Ascending aorta (tissue), 2 donors: ENCODE data around the gene PLA2G4A. TPM values are rescaled to one million over a fixed set of nuclear protein-coding genes. Genes with fewer than 3 reads are reported as not detected.

Experiments used
- DNase-seq, 2 donors: peaks; one replicate each; pipeline ENCODE4 v3.0.0-alpha.2; 2019; ENCODE audit warnings: low spot score in 2 of 2
- H3K27ac ChIP-seq, 2 donors: fragments of 200-600 bp; sonication (generic); one replicate each; pipeline ENCODE4 v1.5.1; 2016 to 2017; ENCODE audit warnings: mild to moderate bottlenecking in 1 of 2
- H3K27me3 ChIP-seq: fragments of 200-600 bp; sonication (generic); one replicate; pipeline ENCODE4 v1.5.1; 2017
- H3K36me3 ChIP-seq, 2 donors: fragments of 200-600 bp; sonication (generic); one replicate each; pipeline ENCODE4 v1.5.1; 2016
- H3K4me1 ChIP-seq, 2 donors: fragments of 200-600 bp; sonication (generic); one replicate each; pipeline ENCODE4 v1.5.1; 2016 to 2017; ENCODE audit warnings: mild to moderate bottlenecking in 1 of 2
- H3K4me3 ChIP-seq, 2 donors: fragments of 200-600 bp; sonication (generic); one replicate each; pipeline ENCODE4 v1.5.1; 2016 to 2017; ENCODE audit warnings: mild to moderate bottlenecking in 1 of 2
- H3K9me3 ChIP-seq, 2 donors: fragments of 200-600 bp; sonication (generic); one replicate each; pipeline ENCODE4 v1.5.1; 2016
- CTCF ChIP-seq, 3 experiments: fragments of 200-600 bp in 2 of 3; fragments of 450-650 bp in 1 of 3; sonication (generic) in 2 of 3; IDR thresholded peaks; one replicate each; pipeline ENCODE4 v1.5.1; 2016 to 2019; ENCODE audit warnings: antibody characterized with exemption in 3 of 3, mild to moderate bottlenecking in 1 of 3, moderate library complexity in 1 of 3
- intact Hi-C: fragments of 100-400 bp; cut with DNase I; formaldehyde crosslinking; loops from one replicate; pipeline ENCODE4 v1.15.1; 2023
- total RNA-seq: library from RNA; depleted of rRNA; stranded (reverse); fragments of >200 nt; gene quantifications from one replicate; pipeline ENCODE4 v1.1.0, GENCODE V29; 2016

PLA2G4A gene
- total RNA-seq, 1 donor from 2014 or later = 0.75 TPM

GRCh38 chr1:187027253-187027652 is 198.5 kb downstream of the PLA2G4A start:
- H3K27ac ChIP-seq = no peak overlapping the region
- H3K9me3 ChIP-seq = peaks cover 0 to 17% of the 10 kb centered on the region in 2 donors
- intact Hi-C loops = no loop called here
- no peaks in the 10 kb centered on the region for H3K36me3 ChIP-seq
- no peak for DNase-seq
- no peaks in the 10 kb centered on the region for H3K4me1 ChIP-seq
- no peaks in the 10 kb centered on the region for H3K27me3 ChIP-seq
- no peak for TF ChIP-seq CTCF (IDR thresholded peaks at IDR 0.05)
- H3K4me3 ChIP-seq = no peak overlapping the region

GRCh38 chr1:187032316-187032981 is 203.7 kb downstream of the PLA2G4A start:
- Histone ChIP-seq H3K9me3 (peaks cover 0 to 17% of the 10 kb centered on the region in 2 donors), H3K27ac (no peak overlapping the region), H3K4me3 (no peak overlapping the region), H3K27me3 (no peaks in the 10 kb centered on the region), H3K36me3 (no peaks in the 10 kb centered on the region), H3K4me1 (no peaks in the 10 kb centered on the region)
- no peak for DNase-seq
- TF ChIP-seq CTCF (IDR thresholded peaks at IDR 0.05) = no peak
- intact Hi-C loops = no loop called here

GRCh38 chr1:187032982-187033692 is 204.4 kb downstream of the PLA2G4A start:
- Histone ChIP-seq H3K4me3 (no peak overlapping the region), H3K4me1 (no peaks in the 10 kb centered on the region), H3K36me3 (no peaks in the 10 kb centered on the region), H3K27me3 (no peaks in the 10 kb centered on the region), H3K9me3 (peaks cover 0 to 13% of the 10 kb centered on the region in 2 donors), H3K27ac (no peak overlapping the region)
- TF ChIP-seq CTCF (IDR thresholded peaks at IDR 0.05) = no peak
- intact Hi-C loops = no loop called here
- no peak for DNase-seq

- Histone ChIP-seq H3K4me1 (no peaks in the 10 kb centered on the region), H3K27me3 (no peaks in the 10 kb centered on the region), H3K36me3 (no peaks in the 10 kb centered on the region), H3K4me3 (no peak overlapping the region), H3K27ac (no peak overlapping the region), H3K9me3 (peaks cover 0 to 6% of the 10 kb centered on the region in 2 donors)
- no peak for TF ChIP-seq CTCF (IDR thresholded peaks at IDR 0.05)
- intact Hi-C loops = no loop called here
- DNase-seq = no peak
These were observed 205.1 kb downstream of the PLA2G4A start for GRCh38 chr1:187033693-187034390.

GRCh38 chr1:187034501-187034900 is 205.8 kb downstream of the PLA2G4A start:
- Histone ChIP-seq H3K27ac (no peak overlapping the region), H3K9me3 (peaks cover 0 to 2% of the 10 kb centered on the region in 2 donors), H3K27me3 (no peaks in the 10 kb centered on the region), H3K36me3 (no peaks in the 10 kb centered on the region), H3K4me3 (no peak overlapping the region), H3K4me1 (no peaks in the 10 kb centered on the region)
- intact Hi-C loops = no loop called here
- no peak for DNase-seq
- TF ChIP-seq CTCF (IDR thresholded peaks at IDR 0.05) = no peak
